ENCODE results near the gene BCAS1. TPM values are rescaled to one million over a fixed set of nuclear protein-coding genes. Genes with fewer than 3 reads are reported as not detected.

BCAS1 gene
- total RNA-seq, 1 experiment from 2014 or later, result 1.2 TPM

GRCh38 chr20:53916173-53916512 lies 154.3 kb downstream of the BCAS1 start:
- no peaks in the 10 kb centered on the region for H3K9me3 ChIP-seq
- no peak overlapping the region for H3K4me3 ChIP-seq (ENCODE audit: low read depth, low read length)
- H3K4me1 ChIP-seq, result peaks cover 14% of the 10 kb centered on the region
- H3K4me3 Mint-ChIP-seq (ENCODE audit: unreplicated experiment), result peak overlapping the region; percentile 92
- H3K36me3 ChIP-seq (ENCODE audit: control insufficient read depth, insufficient read depth, low read length), result no peaks in the 10 kb centered on the region
- BruUV-seq (replicated peaks), result no TSS peak
- H3K4me1 Mint-ChIP-seq (ENCODE audit: low read depth, unreplicated experiment), result peaks cover 38% of the 10 kb centered on the region
- TF ChIP-seq CTCF (IDR thresholded peaks at IDR 0.05; ENCODE audit: insufficient read depth in 1 of 2, low read depth in 1 of 2, low read length in 1 of 2, severe bottlenecking in 1 of 2, unreplicated experiment in 1 of 2), result no peak
- ChIA-PET CTCF (interaction anchor here (0.8 to 5.4 kb wide), 24 partner anchors 8 to 402 kb away, joined by 3 to 38 read pairs (median 6); no protein-coding TSS in a partner anchor), POLR2A (interaction anchor here (0.5 to 1.0 kb wide), 2 partner anchors 144 to 152 kb away, joined by 3 to 4 read pairs; no protein-coding TSS in a partner anchor)
- DNase-seq, result peak in 1 of 2 experiments; percentile 18
- peak overlapping the region; percentile 82 for H3K27ac Mint-ChIP-seq (ENCODE audit: unreplicated experiment)
- peaks cover 7% of the 10 kb centered on the region for H3K36me3 Mint-ChIP-seq (ENCODE audit: insufficient read depth, unreplicated experiment)
- intact Hi-C loops (cut with micrococcal nuclease; ENCODE audit: unreplicated experiment), result loop anchor here (5.0 kb wide), 1 partner anchor 324 kb away; the partner anchor contains the start of gene ZNF217
- H3K27me3 ChIP-seq (replicated peaks; ENCODE audit: control insufficient read depth, insufficient read depth, low read length), result no peaks in the 10 kb centered on the region
- peaks cover 1% of the 10 kb centered on the region for H3K9me3 Mint-ChIP-seq (ENCODE audit: unreplicated experiment)
- H3K27me3 Mint-ChIP-seq (ENCODE audit: insufficient read depth, unreplicated experiment), result no peaks in the 10 kb centered on the region

- H3K36me3 Mint-ChIP-seq (ENCODE audit: insufficient read depth, unreplicated experiment), result peaks cover 7% of the 10 kb centered on the region
Observed at GRCh38 chr20:53915446-53916172, 154.8 kb downstream of the BCAS1 start.

More at GRCh38 chr20:53915446-53916172, 154.8 kb downstream of the BCAS1 start:
- peaks cover 34% of the 10 kb centered on the region for H3K4me1 Mint-ChIP-seq (ENCODE audit: low read depth, unreplicated experiment)
- H3K27me3 Mint-ChIP-seq (ENCODE audit: insufficient read depth, unreplicated experiment), result no peaks in the 10 kb centered on the region
- intact Hi-C loops (cut with micrococcal nuclease; ENCODE audit: unreplicated experiment), result loop anchor here (1.0 to 5.0 kb wide), 11 partner anchors 25 to 336 kb away; partner anchors contain the start of gene ZNF217
- peak; percentile 98 for DNase-seq
- H3K9me3 ChIP-seq, result no peaks in the 10 kb centered on the region
- H3K36me3 ChIP-seq (ENCODE audit: control insufficient read depth, insufficient read depth, low read length), result no peaks in the 10 kb centered on the region
- H3K27me3 ChIP-seq (replicated peaks; ENCODE audit: control insufficient read depth, insufficient read depth, low read length), result no peaks in the 10 kb centered on the region
- H3K9me3 Mint-ChIP-seq (ENCODE audit: unreplicated experiment), result peaks cover 6% of the 10 kb centered on the region
- peak overlapping the region; percentile 68 for H3K4me3 ChIP-seq (ENCODE audit: low read depth, low read length)
- no TSS peak for BruUV-seq (replicated peaks)
- peaks cover 10% of the 10 kb centered on the region for H3K4me1 ChIP-seq
- ChIA-PET POLR2A (interaction anchor here (0.5 to 1.0 kb wide), 3 partner anchors 51 to 151 kb away, joined by 3 to 4 read pairs (median 3); no protein-coding TSS in a partner anchor), CTCF (interaction anchor here (0.6 to 5.4 kb wide), 31 partner anchors 8 to 1212 kb away, joined by 3 to 38 read pairs (median 5); partner anchors contain the start of gene ZNF217)
- H3K27ac Mint-ChIP-seq (ENCODE audit: unreplicated experiment), result peak overlapping the region; percentile 82
- H3K4me3 Mint-ChIP-seq (ENCODE audit: unreplicated experiment), result peak overlapping the region; percentile 92
- peak; percentile 98 to 99 for TF ChIP-seq CTCF (IDR thresholded peaks at IDR 0.05; ENCODE audit: insufficient read depth in 1 of 2, low read depth in 1 of 2, low read length in 1 of 2, severe bottlenecking in 1 of 2, unreplicated experiment in 1 of 2)
